ENCODE data around the gene GDPD4.

- no peak for TF ChIP-seq CTCF (IDR thresholded peaks at IDR 0.05 in 2 of 3, conservative IDR thresholded peaks at IDR 0.05 in 1 of 3; ENCODE audit: borderline replicate concordance in 1 of 3, insufficient read depth in 1 of 3, low read depth in 2 of 3, low read length in 2 of 3)
- no peak for TF ChIP-seq POLR2A (IDR thresholded peaks at IDR 0.05; ENCODE audit: borderline replicate concordance, extremely low read depth, insufficient read depth, insufficient read length)
- no peak for TF ChIP-seq EZH2 (IDR thresholded peaks at IDR 0.05)
- TF ChIP-seq SIN3A (IDR thresholded peaks at IDR 0.05; ENCODE audit: low read depth) = no peak
- no peak for TF ChIP-seq CEBPB (IDR thresholded peaks at IDR 0.05; ENCODE audit: low read depth)
- no peak for TF ChIP-seq EGR1 (IDR thresholded peaks at IDR 0.05; ENCODE audit: low read depth)
- TF ChIP-seq ZBTB33 (IDR thresholded peaks at IDR 0.05; ENCODE audit: extremely low read depth, insufficient replicate concordance, low read length) = no peak
- no peak for TF ChIP-seq REST (IDR thresholded peaks at IDR 0.05; ENCODE audit: low read depth)
- TF ChIP-seq ATF3 (IDR thresholded peaks at IDR 0.05) = no peak
Observed at GRCh38 chr11:77171885-77172665, 129.4 kb downstream of the GDPD4 start.
